Naive B cell (primary cell): ENCODE measurements around the gene TPSG1. TPM values are rescaled to one million over a fixed set of nuclear protein-coding genes. Genes with fewer than 3 reads are reported as not detected.
"Not testable (repeated sequence)": the region's sequence is repeated elsewhere in the genome, so short reads cannot be mapped to it uniquely, and the experiment has no call there.

Source experiments
- ATAC-seq, 2 donors: fragments of 150-1000 bp; cut with Tn5 transposase; 2 replicates each; pipeline ENCODE4 v1.10.0; 2021; ENCODE audit warnings: low read depth in 2 of 2, mild to moderate bottlenecking in 2 of 2, moderate library complexity in 2 of 2
- DNase-seq: peaks from one replicate; pipeline ENCODE4 v3.0.0; 2022
- H3K27ac Mint-ChIP-seq, 6 donors: one replicate each; pipeline ENCODE4 v1.8.0; 2020 to 2022; ENCODE audit warnings: mild to moderate bottlenecking in 6 of 6, mixed read lengths in 6 of 6, moderate library complexity in 5 of 6, inconsistent platforms in 2 of 6
- H3K27me3 Mint-ChIP-seq, 3 donors: one replicate each; pipeline ENCODE4 v1.8.0; 2021 to 2022; ENCODE audit warnings: mixed read lengths in 3 of 3, mild to moderate bottlenecking in 1 of 3
- H3K36me3 Mint-ChIP-seq, 2 donors: one replicate each; pipeline ENCODE4 v1.8.0; 2020 to 2022; ENCODE audit warnings: mixed read lengths in 2 of 2, inconsistent platforms in 1 of 2, mild to moderate bottlenecking in 1 of 2
- H3K4me1 Mint-ChIP-seq, 3 donors: one replicate each; pipeline ENCODE4 v1.8.0; 2020 to 2022; ENCODE audit warnings: mixed read lengths in 3 of 3, inconsistent platforms in 1 of 3, mild to moderate bottlenecking in 1 of 3, moderate library complexity in 1 of 3
- H3K4me3 Mint-ChIP-seq, 8 donors: one replicate each; pipeline ENCODE4 v1.8.0; 2020 to 2022; ENCODE audit warnings: mild to moderate bottlenecking in 8 of 8, mixed read lengths in 8 of 8, moderate library complexity in 8 of 8, inconsistent platforms in 2 of 8
- H3K9me3 Mint-ChIP-seq, 7 donors: one replicate each; pipeline ENCODE4 v1.8.0; 2020 to 2022; ENCODE audit warnings: mixed read lengths in 7 of 7, mild to moderate bottlenecking in 5 of 7, inconsistent platforms in 2 of 7, moderate library complexity in 1 of 7
- polyA plus RNA-seq, 6 donors: library from polyadenylated mRNA; unstranded; fragments of 300-500 nt; fragmentation: Illumina TruSeq; gene quantifications; one replicate each; pipeline ENCODE4 v1.2.3, GENCODE V29; 2021; ENCODE audit warnings: low read depth in 6 of 6

The TPSG1 gene
- polyA plus RNA-seq, 6 donors from 2014 or later, result not detected

- not testable (repeated sequence) for DNase-seq
Observed at GRCh38 chr16:1198671-1199346, 26.3 kb downstream of the TPSG1 start.

DNA sequence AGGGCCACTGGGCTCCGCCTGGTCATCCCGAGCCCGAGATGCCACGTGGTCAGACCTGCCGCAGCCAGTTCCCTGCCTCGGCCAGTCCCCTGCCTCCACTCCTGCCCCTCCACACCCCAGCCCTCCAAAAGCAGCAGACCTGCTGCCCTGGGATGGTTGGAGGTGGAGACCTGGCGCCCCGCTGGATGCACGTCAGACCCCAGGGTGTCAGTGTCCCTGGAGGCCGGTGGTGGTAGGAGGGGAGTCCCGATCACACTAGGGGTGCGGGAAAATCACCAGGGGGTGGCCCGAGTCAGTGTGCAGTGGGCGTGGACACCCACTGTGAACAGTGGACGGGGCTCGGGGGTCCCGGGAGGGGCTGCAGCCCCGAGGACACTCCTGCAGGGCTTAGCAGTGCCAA lies 26.9 kb downstream of the TPSG1 start:
- H3K27ac Mint-ChIP-seq, result no peak overlapping the region
- no peak for ATAC-seq
- H3K36me3 Mint-ChIP-seq, result no peaks in the 10 kb centered on the region
- H3K9me3 Mint-ChIP-seq, result peaks cover 0 to 5% (median 0%) of the 10 kb centered on the region in 7 donors
- H3K27me3 Mint-ChIP-seq, result peaks cover 0 to 11% (median 9%) of the 10 kb centered on the region in 3 donors
- no peak for DNase-seq
- H3K4me1 Mint-ChIP-seq, result peaks cover 0 to 5% (median 0%) of the 10 kb centered on the region in 3 donors
- no peak overlapping the region for H3K4me3 Mint-ChIP-seq

More at GRCh38 chr16:1198671-1199346, 26.3 kb downstream of the TPSG1 start:
- not testable (repeated sequence) for H3K4me1 Mint-ChIP-seq, H3K4me3 Mint-ChIP-seq, H3K9me3 Mint-ChIP-seq, H3K27ac Mint-ChIP-seq, H3K36me3 Mint-ChIP-seq, H3K27me3 Mint-ChIP-seq, ATAC-seq

GRCh38 chr16:1197237-1197866 lies 27.7 kb downstream of the TPSG1 start:
- peaks cover 0 to 5% (median 0%) of the 10 kb centered on the region in 3 donors for H3K4me1 Mint-ChIP-seq
- H3K4me3 Mint-ChIP-seq, result no peak overlapping the region
- ATAC-seq (no peak), DNase-seq (no peak)
- no peaks in the 10 kb centered on the region for H3K36me3 Mint-ChIP-seq
- H3K27ac Mint-ChIP-seq, result no peak overlapping the region
- peaks cover 0 to 5% (median 0%) of the 10 kb centered on the region in 7 donors for H3K9me3 Mint-ChIP-seq
- peaks cover 0 to 20% (median 9%) of the 10 kb centered on the region in 3 donors for H3K27me3 Mint-ChIP-seq

GRCh38 chr16:1196494-1196893 lies 28.6 kb downstream of the TPSG1 start:
- H3K9me3 Mint-ChIP-seq, result peaks cover 0 to 5% (median 0%) of the 10 kb centered on the region in 7 donors
- no peak for ATAC-seq
- peak overlapping the region in 1 of 6 donors; percentile 8 for H3K27ac Mint-ChIP-seq
- DNase-seq, result no peak
- peaks cover 0 to 21% (median 9%) of the 10 kb centered on the region in 3 donors for H3K27me3 Mint-ChIP-seq
- peaks cover 0 to 5% (median 0%) of the 10 kb centered on the region in 3 donors for H3K4me1 Mint-ChIP-seq
- no peaks in the 10 kb centered on the region for H3K36me3 Mint-ChIP-seq
- H3K4me3 Mint-ChIP-seq, result peak overlapping the region in 1 of 8 donors; percentile 69

- H3K27me3 Mint-ChIP-seq, result peaks cover 0 to 21% (median 9%) of the 10 kb centered on the region in 3 donors
- H3K4me3 Mint-ChIP-seq, result no peak overlapping the region
- H3K4me1 Mint-ChIP-seq, result peaks cover 0 to 5% (median 0%) of the 10 kb centered on the region in 3 donors
- H3K27ac Mint-ChIP-seq, result no peak overlapping the region
- peaks cover 0 to 5% (median 0%) of the 10 kb centered on the region in 7 donors for H3K9me3 Mint-ChIP-seq
- DNase-seq (no peak), ATAC-seq (no peak)
- no peaks in the 10 kb centered on the region for H3K36me3 Mint-ChIP-seq
Observed at GRCh38 chr16:1195393-1195666, 29.7 kb downstream of the TPSG1 start.

DNA sequence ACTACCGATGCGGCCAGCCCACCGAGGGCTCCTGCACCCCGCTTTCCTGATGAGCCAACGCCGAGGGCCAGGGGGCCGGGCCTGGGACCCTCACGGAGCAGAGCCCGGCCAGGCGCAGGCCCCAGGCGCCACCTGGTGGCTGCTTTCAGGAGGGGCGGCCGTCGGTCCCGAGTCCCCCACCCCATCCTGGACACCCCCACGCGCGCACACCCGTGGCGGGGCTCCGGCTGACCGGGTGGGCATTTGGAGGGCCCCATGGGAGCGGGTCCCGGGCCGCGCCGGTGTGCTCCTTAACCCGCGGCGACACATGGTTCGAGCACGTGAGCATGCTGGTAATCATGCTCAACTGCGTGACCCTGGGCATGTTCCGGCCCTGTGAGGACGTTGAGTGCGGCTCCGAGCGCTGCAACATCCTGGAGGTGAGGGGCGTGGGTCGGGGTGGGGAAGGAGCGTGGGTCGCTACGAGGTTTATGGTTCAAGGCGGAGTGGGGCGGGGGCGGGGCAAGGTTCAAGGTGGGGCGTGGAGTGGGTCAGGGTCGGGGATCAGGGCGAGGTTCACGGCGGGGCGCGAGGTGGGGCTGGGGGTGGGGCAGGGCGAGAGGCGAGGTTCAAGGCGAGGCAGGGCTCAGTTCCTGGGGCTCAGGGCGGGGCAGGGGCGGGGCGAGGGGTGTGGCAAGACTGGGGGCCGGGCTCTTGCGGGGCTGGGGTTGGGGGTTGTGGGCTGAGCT lies 30.2 kb downstream of the TPSG1 start:
- Mint-ChIP-seq H3K36me3 (no peaks in the 10 kb centered on the region), H3K9me3 (peaks cover 0 to 3% (median 0%) of the 10 kb centered on the region in 7 donors), H3K4me3 (no peak overlapping the region), H3K27me3 (peaks cover 0 to 21% (median 9%) of the 10 kb centered on the region in 3 donors), H3K4me1 (peaks cover 0 to 3% (median 0%) of the 10 kb centered on the region in 3 donors), H3K27ac (no peak overlapping the region)
- ATAC-seq (no peak), DNase-seq (no peak)

DNA sequence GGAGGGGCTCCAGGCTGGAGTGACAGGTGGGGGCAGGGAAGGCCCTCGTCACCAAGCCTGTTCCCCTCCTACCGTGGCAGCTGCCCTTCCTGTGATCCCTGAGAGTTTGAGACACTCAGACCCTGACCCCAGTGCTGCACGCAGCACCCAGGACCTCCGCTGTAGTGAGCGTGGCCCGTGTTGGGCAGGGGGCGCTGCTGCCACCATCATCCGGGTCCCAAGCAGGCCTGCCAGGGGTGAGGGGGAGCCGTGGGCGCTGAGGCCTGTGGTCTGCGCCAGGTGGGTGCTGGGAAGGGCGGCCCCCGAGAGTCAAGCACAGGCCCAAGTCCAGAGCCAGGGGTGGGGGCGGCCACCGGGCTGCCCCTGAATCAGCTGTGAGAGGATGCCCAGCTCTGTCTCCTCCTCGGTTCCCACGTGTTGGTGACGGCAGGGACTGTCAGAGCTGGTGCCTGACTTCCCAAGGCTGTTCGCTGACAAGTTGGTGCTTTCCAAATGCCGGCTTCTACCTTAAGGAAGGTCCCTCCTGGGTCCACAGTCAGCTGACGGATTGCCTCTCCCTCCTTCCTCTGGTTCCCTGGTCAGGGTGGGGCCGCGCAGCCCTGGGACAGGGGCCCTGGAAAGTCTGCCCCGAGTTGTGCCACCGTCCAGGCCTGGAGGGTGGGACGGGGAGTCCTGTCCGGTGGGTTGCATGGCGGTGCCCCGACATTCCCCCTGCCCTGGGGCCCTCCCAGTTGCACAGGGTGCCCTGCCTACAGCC lies 31.1 kb downstream of the TPSG1 start:
- H3K4me3 Mint-ChIP-seq, result no peak overlapping the region
- H3K36me3 Mint-ChIP-seq, result no peaks in the 10 kb centered on the region
- H3K4me1 Mint-ChIP-seq, result no peaks in the 10 kb centered on the region
- peaks cover 0 to 24% (median 13%) of the 10 kb centered on the region in 3 donors for H3K27me3 Mint-ChIP-seq
- no peak for DNase-seq
- peaks cover 0 to 2% (median 0%) of the 10 kb centered on the region in 7 donors for H3K9me3 Mint-ChIP-seq
- ATAC-seq, result no peak
- H3K27ac Mint-ChIP-seq, result no peak overlapping the region

DNA sequence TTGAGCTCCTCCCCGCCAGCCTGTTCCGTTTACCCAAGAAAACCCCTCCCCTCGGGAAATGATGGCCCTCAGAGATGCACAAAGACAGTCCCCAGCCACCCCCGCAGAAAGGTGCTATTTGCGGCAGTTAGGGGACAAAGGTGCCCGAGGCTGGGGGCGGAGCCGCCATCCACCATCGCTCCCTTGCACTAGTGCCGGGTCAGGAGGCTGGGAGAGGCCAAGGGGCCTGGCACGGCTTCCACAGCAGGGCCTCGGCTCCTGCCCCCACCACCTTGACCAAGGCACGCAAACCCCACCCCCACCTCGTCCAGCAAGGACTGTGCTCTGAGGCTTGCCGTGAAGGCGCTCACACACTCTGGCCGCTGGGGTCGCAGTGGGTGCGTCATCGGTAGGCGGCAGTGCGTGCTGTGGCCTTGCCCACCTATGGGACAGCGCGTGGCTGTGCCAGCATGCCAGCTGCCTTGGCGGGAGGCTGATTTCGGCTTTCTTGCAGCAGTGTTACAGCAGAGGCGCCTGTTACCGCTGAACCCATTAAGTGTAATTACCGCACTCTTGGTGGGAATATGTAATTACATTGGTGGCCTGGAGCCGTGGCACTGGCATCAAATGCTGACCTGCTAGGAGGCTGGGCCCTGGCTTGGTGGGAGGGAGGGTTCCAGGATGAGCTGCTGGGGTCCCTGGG lies 31.8 kb downstream of the TPSG1 start:
- DNase-seq (no peak), ATAC-seq (no peak)
- no peaks in the 10 kb centered on the region for H3K36me3 Mint-ChIP-seq
- peaks cover 0 to 3% (median 0%) of the 10 kb centered on the region in 7 donors for H3K9me3 Mint-ChIP-seq
- no peak overlapping the region for H3K4me3 Mint-ChIP-seq
- no peaks in the 10 kb centered on the region for H3K4me1 Mint-ChIP-seq
- peaks cover 0 to 27% (median 16%) of the 10 kb centered on the region in 3 donors for H3K27me3 Mint-ChIP-seq
- H3K27ac Mint-ChIP-seq, result no peak overlapping the region

GRCh38 chr16:1192384-1193073 lies 32.5 kb downstream of the TPSG1 start:
- no peaks in the 10 kb centered on the region for H3K4me1 Mint-ChIP-seq
- DNase-seq (no peak), ATAC-seq (no peak)
- H3K9me3 Mint-ChIP-seq, result peaks cover 0 to 3% (median 0%) of the 10 kb centered on the region in 7 donors
- no peak overlapping the region for H3K27ac Mint-ChIP-seq
- H3K36me3 Mint-ChIP-seq, result no peaks in the 10 kb centered on the region
- H3K27me3 Mint-ChIP-seq, result peaks cover 3 to 27% (median 16%) of the 10 kb centered on the region in 3 donors
- no peak overlapping the region for H3K4me3 Mint-ChIP-seq

- H3K27ac Mint-ChIP-seq, H3K9me3 Mint-ChIP-seq, DNase-seq, ATAC-seq, H3K36me3 Mint-ChIP-seq, H3K4me1 Mint-ChIP-seq, H3K4me3 Mint-ChIP-seq: not testable (repeated sequence)
- H3K27me3 Mint-ChIP-seq, result peaks cover 3 to 18% (median 7%) of the 10 kb centered on the region in 3 donors
Observed at GRCh38 chr16:1190789-1191188, 34.3 kb downstream of the TPSG1 start.

- DNase-seq (no peak), ATAC-seq (no peak)
- Mint-ChIP-seq H3K4me1 (no peaks in the 10 kb centered on the region), H3K27ac (no peak overlapping the region), H3K27me3 (peaks cover 3 to 17% (median 7%) of the 10 kb centered on the region in 3 donors), H3K36me3 (no peaks in the 10 kb centered on the region), H3K9me3 (peaks cover 0 to 3% (median 0%) of the 10 kb centered on the region in 7 donors), H3K4me3 (no peak overlapping the region)
Observed at GRCh38 chr16:1189455-1189854, 35.6 kb downstream of the TPSG1 start.

DNA sequence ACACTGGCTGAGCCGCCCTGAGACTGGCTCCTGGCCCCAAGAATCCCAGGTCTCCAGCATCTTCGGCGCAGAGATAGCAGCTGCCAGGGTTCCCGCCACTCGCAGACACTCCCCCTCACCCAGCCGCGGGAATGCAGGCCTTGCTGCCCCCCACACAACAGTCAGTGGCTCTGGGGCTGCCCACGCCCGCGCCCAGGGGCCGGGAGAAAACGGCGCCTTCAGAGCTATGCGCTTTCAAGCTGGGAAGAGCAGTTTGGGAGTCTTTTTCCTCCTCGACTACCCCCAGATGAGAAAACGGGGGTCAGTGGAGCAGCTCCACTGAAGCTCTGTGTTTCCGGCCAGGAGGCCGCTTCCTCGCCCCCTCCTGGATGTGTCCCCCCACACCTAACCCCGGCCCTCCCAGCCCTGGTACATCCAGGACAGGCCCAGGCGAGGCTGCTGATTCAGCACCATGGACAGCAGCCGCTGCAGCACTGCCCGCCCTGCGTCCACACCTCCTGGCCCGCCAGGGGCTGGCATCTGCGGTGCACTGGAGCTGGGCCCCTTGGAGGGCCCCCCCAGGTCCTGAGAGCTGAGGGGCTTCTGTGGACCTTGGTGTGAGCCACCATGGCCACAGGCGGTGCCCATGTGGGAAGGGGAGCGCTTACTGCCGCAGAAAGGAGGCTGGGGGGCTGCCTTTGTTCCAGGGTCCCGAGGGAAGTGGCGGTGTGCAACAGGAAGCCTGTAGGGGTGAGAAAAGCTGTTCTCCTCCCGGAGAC lies 36.5 kb downstream of the TPSG1 start:
- peaks cover 3 to 17% (median 7%) of the 10 kb centered on the region in 3 donors for H3K27me3 Mint-ChIP-seq
- DNase-seq, result peak; percentile 31
- no peaks in the 10 kb centered on the region for H3K4me1 Mint-ChIP-seq
- no peaks in the 10 kb centered on the region for H3K36me3 Mint-ChIP-seq
- peak; percentile 45 to 49 for ATAC-seq
- H3K9me3 Mint-ChIP-seq, result peaks cover 0 to 3% (median 0%) of the 10 kb centered on the region in 7 donors
- H3K4me3 Mint-ChIP-seq, result no peak overlapping the region
- H3K27ac Mint-ChIP-seq, result peak overlapping the region in 1 of 6 donors; percentile 24
